H4 (cell line): ENCODE data around the gene SUSD1. TPM values are rescaled to one million over a fixed set of nuclear protein-coding genes. Genes with fewer than 3 reads are reported as not detected.
A peak's percentile ranks its signal among the peaks of the same experiment; 100 is the strongest.
"Not testable (repeated sequence)": the region's sequence is repeated elsewhere in the genome, so short reads cannot be mapped to it uniquely, and the experiment has no call there.

ENCODE experiments used
- DNase-seq: peaks from one replicate; pipeline ENCODE4 v3.0.0-alpha.2; 2015; ENCODE audit warnings: low spot score
- total RNA-seq: library from RNA; depleted of rRNA; stranded (reverse); fragments of >200 nt; shearing (Covaris generic); gene quantifications from 2 replicates; pipeline ENCODE4 v1.2.3, GENCODE V29; 2014

Gene SUSD1
- total RNA-seq, 1 experiment from 2014 or later: 0.89 TPM

DNA sequence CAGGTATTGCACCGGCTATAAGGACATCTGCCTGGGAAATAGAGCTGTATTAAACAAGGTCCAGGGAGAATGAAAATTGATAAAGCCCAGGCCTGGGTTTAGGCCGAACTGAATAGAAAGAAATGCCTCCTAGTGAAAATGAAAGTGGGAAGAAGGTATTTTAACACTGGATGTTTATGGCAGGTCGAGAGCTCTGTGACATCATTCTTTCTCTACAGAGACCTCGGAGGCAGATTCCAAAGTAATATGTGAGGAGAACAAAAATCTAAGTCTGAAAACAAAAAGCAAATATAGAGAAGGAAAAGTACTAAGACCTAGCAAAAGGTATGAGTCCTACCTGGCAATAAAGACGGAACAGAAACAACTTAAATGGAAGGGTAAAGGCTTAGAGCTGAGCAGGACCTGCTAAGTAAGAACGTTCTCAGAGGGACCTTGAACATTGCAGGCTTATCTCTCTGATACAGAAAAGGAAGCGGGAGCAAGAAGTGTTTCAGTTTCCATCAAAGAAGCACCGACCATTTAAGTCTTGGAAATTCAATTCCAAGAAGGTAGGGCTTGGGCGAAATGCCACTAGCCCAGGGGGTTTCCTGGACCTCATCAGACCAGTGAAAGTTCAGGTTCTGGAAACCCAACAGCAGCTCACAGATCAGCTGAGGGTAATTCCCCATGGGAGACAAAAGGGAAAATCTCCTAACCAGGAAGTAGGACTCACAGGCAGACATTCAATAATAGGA lies 80.0 kb downstream of the SUSD1 start:
- DNase-seq: no peak

DNA sequence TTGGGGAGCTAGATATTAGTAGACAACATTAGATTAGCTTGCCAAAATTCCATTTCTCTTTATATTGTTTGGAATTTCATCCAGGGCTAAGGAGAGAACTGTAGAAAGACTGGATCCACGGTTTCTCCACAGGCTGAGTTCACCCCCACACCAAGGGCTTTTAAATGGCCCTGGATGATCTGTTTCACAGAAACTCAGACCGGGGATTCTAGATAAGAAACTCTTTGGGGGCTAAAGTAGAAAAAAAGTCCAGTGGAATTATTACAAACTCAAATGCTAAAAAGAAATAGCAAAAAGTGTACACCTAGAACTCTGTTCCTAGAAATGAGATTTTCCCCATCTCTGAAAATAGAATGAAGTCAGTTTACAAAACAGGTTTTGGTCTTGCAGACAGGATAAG lies 80.9 kb downstream of the SUSD1 start:
- no peak for DNase-seq

DNA sequence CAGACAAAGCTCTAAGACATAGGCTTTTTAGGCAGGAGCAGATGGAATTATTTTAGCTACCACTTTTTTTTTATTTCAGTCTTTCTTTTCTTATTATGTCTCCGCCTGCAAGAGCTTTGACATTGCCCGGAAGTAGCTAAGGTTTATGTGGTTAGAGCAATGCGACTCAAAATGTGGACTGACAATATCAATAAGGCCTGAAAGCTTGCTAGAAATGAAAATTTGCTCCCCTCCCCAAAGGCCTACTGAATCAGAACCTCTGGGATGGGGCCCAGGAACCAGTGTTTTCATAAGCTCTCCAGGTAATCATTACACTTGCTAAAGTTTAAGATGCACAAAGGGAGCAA lies 81.3 kb downstream of the SUSD1 start:
- no peak for DNase-seq

- DNase-seq: no peak
Observed at GRCh38 chr9:112093147-112093869, 81.8 kb downstream of the SUSD1 start.

DNA sequence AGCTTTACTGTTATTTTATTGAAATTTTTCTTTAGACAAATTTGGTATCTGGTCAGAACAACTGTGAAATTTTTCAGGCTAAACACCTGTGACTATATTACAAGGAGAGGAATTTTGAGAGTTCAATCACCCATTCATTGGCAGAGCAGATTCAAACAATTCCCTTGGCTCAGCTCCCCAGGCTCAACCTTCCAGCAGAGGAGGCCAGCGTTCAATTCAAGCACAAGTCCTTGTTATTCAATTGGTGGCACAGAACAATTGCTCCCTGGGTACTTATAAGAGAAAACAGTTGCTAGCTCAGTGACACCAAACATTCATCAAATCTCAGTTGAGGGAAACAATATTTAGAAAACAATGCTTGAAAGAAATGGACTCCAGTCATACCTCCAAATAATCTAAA lies 83.3 kb downstream of the SUSD1 start:
- peak; percentile 47 for DNase-seq

- no peak for DNase-seq
Observed at GRCh38 chr9:112087506-112087905, 87.6 kb downstream of the SUSD1 start.

GRCh38 chr9:112086627-112087026 lies 88.5 kb downstream of the SUSD1 start:
- DNase-seq: peak; percentile 33

- DNase-seq: no peak
Observed at GRCh38 chr9:112084907-112085306, 90.2 kb downstream of the SUSD1 start.

- no peak for DNase-seq
Observed at GRCh38 chr9:112084334-112084733, 90.8 kb downstream of the SUSD1 start.

DNA sequence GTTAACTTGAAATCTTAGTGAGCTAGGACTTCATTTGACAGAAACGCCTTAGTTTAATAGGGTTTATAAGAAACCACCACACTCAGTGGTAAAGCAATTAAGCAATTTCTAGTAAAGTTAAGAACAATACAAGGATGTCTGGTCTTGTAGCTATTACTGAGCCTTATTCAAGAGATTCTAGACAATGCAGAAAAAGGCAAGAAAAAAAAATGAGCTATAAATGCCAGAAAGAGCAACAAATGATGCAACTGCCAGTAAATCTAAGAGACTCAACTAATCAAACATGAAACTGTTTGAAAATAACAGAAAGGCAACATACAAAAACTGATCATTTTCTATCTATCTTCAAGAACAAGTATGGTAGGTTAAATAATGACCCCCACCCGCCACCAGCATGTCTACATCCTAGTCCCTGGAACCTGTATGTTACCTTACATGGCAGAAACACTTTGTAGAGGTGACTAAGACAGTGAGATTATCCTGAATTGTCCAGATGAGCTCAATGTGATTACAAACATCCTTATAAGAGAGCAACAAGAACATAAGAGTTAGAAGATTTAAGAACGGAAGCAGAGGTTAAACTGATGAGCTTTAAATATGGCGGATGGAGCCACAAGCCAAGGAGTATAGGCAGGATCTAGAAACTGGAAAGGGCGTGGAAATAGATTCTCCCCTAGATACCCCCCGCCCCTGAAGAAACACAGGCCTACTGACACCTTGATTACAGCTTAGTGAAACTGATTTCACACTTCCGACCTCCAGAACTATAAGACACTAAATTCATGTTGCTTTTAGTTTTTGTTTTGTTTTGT lies 93.0 kb downstream of the SUSD1 start:
- no peak for DNase-seq

DNA sequence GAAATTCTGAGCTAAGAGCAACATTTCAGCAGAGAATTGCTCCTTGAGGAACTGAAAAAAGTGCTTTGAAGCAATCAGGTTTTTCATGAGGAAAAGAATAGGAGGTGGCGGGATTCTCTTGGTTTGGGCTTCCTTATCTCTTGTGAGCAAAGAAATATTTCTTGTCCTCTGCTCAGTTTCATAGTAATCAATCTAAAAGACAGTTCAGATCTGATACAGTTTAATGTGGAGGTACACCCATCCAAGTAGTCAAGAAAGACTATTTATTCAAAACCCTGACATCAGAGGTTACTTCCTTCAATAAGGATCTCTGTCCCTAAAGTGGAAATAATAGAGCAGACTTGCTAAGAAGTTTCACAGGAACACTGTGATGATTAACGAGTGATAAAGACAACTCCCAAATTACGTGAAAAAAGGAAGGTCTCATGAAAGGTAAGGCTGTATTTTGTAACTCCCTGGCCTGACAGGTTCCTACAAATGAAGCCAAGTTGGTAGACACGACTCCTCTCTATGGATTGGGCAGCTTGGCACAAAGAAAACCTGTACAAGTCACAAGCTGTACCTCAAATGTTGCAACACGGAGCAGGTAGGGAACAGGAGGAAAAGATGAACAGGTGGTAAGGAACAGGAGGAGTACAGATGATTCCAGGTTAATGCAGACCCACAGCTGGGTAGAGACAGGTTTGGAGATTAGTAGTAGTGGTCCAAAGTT lies 94.1 kb downstream of the SUSD1 start:
- DNase-seq: no peak

DNA sequence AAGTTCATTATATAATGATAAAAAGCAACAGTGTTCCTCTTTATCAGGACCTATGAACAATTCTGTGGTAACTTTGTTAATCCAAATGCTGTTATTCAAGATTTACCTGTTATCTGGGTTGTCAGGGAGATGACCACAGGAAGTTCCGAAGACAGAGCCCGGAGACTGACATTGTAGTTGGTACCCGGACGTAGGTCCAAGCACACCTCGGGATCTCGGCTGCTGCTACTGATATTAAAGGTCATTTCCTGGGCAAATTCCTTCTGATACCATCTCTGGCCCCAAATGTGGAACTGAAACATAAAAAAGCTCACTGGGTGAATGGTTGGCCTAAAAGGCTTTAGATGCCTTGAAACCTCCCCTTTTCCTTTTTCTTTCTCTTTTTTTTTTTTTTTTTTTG lies 96.7 kb downstream of the SUSD1 start:
- DNase-seq: no peak

GRCh38 chr9:112076814-112077213 lies 98.3 kb downstream of the SUSD1 start:
- no peak for DNase-seq

DNA sequence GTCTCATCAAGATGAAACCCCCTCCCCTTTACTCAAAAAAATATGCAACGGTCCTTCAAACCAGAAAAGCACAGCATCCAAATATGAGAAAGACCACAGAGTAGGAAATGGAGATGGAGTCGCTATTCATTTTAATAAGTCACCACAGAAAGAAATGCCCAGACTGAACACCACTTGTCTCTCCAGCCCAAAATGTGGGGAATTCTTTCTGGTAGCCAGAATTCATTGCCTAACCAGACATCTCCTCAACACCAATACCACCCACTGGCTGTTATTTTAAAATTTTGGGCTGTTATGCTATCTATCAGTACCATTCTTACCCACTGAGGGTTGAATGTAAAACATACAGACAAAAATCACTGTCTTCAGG lies 100.1 kb downstream of the SUSD1 start:
- DNase-seq: no peak

GRCh38 chr9:112074250-112075008 lies 100.7 kb downstream of the SUSD1 start:
- DNase-seq: peak; percentile 82

DNA sequence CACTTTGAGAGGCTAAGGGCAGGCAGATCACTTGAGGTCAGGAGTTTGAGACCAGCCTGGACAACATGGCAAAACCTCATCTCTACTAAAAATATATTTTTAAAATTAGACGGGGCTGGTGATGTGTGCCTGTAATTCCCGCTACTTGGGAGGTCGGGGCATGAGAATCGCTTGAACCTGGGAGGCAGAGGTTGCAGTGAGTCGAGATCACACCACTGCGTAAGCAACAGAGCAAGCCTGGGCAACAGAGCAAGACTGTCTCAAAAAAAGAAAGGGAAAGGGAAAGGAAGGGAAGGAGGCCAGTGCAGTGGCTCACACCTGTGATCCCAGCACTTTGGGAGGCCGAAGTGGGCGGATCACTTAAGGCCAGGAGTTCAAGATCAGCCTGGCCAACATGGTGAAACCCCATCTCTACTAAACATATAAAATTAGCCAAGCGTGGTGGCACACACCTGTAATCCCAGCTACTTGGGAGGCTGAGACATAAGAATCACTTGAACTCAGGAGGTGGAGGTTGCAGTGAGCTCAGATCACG lies 101.4 kb downstream of the SUSD1 start:
- DNase-seq: not testable (repeated sequence)

- DNase-seq: peak; percentile 57
Observed at GRCh38 chr9:112072721-112073638, 102.1 kb downstream of the SUSD1 start.

DNA sequence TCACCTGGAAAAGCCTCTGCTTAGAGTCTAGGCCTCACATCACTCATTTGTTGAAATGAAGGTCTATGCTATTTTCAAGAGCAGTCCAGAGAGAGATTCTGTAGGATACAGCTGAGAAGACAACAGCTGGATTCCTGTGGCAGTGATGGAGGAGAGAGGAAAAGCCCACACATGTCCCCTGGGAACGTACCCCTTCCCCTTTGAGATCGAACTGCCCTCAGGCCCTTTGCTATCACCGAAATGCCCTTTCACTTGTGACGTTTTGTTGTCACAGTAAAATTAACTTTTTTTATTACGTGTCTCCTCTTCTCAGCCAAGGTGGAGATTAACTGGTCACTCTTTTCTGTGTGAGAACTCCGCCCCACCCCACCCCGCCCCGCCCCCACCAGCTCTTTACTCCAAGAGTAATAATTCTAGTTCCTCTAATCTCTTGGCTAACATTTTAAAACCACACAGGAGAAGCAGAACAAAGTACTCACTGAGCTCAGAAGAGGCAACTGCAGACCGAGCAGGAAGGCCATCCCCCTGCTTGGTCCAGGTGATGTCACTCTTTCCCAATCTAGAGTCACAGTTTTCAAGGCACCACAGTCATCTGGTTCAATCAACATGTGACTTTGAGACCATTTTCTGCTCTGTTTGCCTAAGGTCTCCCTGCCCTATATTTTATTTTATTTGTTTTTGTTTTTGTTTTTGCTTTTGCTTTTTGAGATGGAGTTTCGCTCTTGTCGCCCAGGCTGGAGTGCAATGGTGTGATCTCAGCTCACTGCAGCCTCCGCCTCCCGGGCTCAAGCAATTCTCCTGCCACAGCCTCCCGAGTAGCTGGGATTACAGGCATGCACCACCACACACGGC lies 105.6 kb downstream of the SUSD1 start:
- peak; percentile 71 for DNase-seq
